ENCODE measurements around the gene HS6ST1.

Gene HS6ST1

DNA sequence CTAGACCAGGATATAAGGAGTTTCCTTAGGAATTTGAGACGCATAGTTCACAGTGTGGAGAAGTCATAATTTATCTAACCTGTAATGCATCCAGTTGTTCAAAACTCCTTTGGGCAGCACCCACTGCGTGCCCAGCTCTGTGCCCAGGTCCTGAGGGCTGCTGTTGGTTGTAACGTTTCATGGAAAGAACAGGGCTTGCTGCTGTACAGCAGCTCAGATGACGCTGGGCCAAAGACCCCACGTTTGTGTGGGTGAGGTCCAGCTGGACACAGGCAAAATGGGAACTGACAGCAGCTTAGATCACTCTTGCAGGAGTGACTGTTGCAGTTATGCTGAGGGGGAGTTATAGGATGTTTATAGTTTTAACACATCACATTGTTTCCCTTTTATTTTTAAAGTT is 30.0 kb upstream of the HS6ST1 start:
- DNase-seq (ENCODE audit: low read depth in 2 of 2) = no peak

GRCh38 chr2:128347701-128348539 is 29.3 kb upstream of the HS6ST1 start:
- no peak for DNase-seq (ENCODE audit: low read depth in 2 of 2)

DNA sequence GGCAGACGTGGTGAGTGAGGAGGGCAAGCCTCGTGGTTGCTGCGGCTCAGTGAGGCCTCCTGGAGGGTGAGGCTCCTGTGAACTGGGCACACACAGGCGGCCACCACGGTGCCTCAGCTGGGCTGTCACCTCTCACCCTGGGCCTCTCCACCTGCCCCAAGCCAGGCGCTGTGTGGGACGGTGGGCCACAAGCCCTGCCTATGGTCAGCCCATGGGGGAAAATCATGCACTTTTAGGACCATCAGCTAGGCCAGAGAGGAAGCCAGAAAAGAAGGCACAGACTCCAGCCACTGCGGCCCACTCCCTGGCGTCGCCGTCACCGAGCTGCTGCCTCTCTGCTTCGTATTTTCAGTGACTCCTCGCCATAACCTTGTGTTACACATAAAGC is 28.5 kb upstream of the HS6ST1 start:
- no peak for DNase-seq (ENCODE audit: low read depth in 2 of 2)

DNA sequence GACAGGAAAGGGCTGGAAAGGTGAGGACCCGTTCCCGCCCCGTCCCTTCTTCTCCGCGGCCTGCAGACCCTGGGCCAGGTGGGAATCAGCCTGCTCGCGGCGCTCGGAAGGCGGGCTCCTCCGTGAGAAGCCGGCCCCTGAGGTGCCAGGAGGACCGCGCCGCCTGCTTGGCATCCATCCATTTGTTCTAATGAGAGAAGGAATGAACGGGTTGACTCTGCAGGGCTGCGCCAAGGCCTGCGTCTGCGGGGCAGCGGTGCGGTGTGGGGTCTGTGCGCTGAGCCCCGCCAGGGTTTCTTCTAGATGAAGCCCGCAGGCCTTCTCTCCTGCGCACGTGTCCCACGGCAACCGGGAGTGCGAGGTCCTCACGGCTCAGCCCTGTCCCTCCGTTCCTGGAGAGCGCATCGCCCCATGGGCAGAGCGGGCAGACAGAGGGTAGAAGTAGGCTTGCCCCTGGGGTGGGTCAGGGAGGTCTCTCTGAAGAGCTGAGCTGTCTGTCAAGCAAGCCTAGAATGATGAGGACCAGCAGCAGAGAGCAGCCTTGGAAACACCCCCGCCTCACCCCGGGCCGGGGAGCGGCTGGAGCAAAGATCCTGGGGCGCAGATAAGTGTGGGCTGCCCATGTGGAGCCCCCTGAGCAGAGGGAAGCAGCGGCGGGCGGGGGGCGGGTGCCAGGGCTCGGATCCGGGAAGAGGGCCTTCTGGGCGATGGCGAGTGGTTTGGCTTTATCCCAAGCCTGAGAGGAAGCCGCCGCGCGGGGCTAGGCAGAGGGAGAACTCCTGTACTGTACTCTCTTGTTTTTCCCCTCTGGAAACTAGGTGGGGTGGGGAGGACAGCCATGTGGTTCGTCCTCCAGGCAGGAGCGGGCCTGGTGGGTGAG is 27.9 kb upstream of the HS6ST1 start:
- no peak for DNase-seq (ENCODE audit: low read depth in 2 of 2)

GRCh38 chr2:128345436-128346165 is 26.9 kb upstream of the HS6ST1 start:
- DNase-seq (ENCODE audit: low read depth in 2 of 2) = no peak

GRCh38 chr2:128344101-128344500 is 25.4 kb upstream of the HS6ST1 start:
- no peak for DNase-seq (ENCODE audit: low read depth in 2 of 2)

DNA sequence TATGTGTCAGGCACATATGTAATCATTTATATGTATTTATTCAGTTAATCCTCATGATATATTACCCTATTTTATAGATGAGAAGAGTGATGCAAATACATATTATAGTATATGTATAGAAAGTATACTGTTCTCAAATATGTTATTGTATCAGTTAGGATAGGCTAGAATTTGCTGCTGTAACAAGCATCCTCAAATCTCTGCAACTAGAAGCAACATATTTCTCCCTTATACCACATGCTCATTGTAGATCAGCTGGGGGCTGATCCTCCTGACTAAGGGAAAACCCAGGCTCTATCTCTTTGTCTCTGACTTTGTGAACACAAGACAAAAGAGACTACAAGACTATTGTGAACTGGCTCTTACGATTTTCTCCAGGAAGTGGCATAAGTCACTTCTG is 24.8 kb upstream of the HS6ST1 start:
- no peak for DNase-seq (ENCODE audit: low read depth in 2 of 2)

- DNase-seq (ENCODE audit: low read depth in 2 of 2) = no peak
Observed at GRCh38 chr2:128342550-128342949, 23.9 kb upstream of the HS6ST1 start.

- no peak for DNase-seq (ENCODE audit: low read depth in 2 of 2)
Observed at GRCh38 chr2:128341621-128342020, 23.0 kb upstream of the HS6ST1 start.

- DNase-seq (ENCODE audit: low read depth in 2 of 2) = no peak
Observed at GRCh38 chr2:128332091-128332634, 13.5 kb upstream of the HS6ST1 start.

- DNase-seq (ENCODE audit: low read depth in 2 of 2) = no peak
Observed at GRCh38 chr2:128330583-128330982, 11.9 kb upstream of the HS6ST1 start.

DNA sequence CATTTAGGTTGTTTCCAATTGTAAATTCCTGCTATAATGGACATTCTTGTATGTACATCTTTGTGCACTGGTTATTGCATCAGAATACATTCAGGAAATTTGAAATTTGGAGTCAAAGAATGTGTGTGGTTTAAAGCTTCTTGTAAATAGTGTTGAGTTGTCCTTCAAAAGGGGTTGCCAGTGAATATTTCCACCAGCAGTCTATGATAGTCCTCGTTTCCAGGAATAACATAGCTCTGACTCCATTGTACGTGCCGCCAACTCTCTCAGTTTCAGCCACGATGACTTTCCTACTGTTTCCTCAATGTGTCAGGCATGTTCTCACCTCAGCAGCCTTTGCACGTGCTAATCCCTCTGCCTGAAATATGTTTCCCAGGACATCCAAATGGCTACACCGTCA is 10.9 kb upstream of the HS6ST1 start:
- no peak for DNase-seq (ENCODE audit: low read depth in 2 of 2)

- no peak for DNase-seq (ENCODE audit: low read depth in 2 of 2)
Observed at GRCh38 chr2:128327180-128327964, 8.7 kb upstream of the HS6ST1 start.

- no peak for DNase-seq (ENCODE audit: low read depth in 2 of 2)
Observed at GRCh38 chr2:128326346-128326745, 7.7 kb upstream of the HS6ST1 start.

DNA sequence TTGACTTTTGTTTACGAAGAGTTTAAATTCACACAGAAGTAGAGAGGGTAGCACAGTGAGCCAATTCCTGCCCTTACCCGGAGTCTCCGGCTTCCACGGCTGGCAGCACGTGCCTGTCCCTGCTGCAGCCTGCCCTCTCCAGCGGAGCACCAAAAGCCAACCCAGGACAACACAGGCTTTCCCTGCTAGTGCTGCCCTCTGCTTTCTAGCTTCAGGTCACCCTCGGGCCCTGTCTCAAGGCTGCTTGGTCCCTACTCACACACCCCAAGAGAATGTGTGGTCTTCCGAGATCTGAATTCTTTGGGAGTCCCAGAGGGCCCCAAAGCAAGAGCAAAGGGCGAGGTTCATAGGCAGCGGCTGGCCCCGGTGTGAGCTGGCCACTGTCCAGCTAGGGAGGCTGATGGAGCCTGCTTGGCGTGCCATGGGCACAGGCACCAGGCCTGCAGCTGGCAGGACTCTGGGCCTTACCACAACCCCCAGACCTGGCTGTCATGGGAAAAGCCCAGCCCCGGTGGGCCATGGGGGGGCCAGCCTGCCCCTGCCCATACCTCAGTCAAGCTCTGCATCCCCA is 7.0 kb upstream of the HS6ST1 start:
- no peak for DNase-seq (ENCODE audit: low read depth in 2 of 2)

- no peak for DNase-seq (ENCODE audit: low read depth in 2 of 2)
Observed at GRCh38 chr2:128324897-128325410, 6.3 kb upstream of the HS6ST1 start.

DNA sequence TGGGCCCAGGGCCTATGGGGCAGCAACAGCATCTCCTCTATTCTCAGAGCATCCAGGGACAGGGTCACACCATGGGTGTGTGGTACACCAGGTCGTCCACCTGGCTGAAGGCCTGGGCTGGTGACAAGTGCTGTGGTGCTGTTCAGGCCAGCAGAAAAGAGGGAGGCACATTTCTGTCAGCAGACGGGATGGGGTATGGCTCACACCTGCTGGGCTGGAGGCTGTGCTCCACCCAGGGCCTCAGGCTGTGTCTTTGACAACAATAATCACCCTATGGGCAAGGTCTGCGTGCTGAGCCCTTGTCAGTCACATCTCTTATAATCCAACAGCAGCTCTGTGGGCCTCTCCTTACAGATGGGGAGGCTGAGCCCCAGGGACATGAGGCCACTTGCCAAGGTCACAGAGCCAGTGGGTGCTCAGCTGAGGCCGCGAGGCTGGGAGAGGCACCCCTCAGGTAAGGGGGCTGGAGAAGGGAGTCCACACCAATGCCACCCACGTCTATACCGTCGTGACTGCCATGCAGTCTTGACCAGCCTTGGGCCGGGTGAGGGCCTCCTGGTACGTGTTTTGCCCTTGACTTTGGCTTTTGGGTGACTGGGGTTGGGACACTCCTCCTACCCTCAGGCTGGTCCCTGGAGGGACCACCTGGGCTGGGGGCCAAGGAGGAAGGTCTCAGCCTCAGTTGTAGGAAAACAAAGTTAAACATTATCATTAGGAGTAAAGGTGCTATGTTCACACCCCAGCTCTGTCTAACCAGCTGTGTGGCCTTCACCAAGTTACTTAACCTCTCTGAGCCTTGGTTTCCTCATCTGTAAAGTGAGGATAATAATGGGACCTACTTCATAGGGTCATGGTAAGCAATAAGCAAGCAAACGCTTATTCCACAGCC is 5.6 kb upstream of the HS6ST1 start:
- no peak for DNase-seq (ENCODE audit: low read depth in 2 of 2)

GRCh38 chr2:128323555-128323931 is 4.9 kb upstream of the HS6ST1 start:
- no peak for DNase-seq (ENCODE audit: low read depth in 2 of 2)

GRCh38 chr2:128322715-128323554 is 4.3 kb upstream of the HS6ST1 start:
- no peak for DNase-seq (ENCODE audit: low read depth in 2 of 2)

Measured in stimulated activated CD4-positive, alpha-beta T cell treated with anti-CD3 and anti-CD28 coated beads, Interleukin-15, amount 100 ng/mL, for 48 hours (primary cell).